Epithelial cell of esophagus (primary cell): ENCODE measurements around the gene APCDD1L.

ENCODE experiments used
- DNase-seq: peaks from one replicate; pipeline ENCODE4 v3.0.0; 2010; ENCODE audit warnings: low read depth
- H3K4me3 ChIP-seq: 2 replicates; pipeline ENCODE4 v1.5.1; 2011; ENCODE audit warnings: mild to moderate bottlenecking, low read length, control low read depth
- TF ChIP-seq, protein P1 (sequence below): IDR thresholded peaks from 2 replicates; pipeline ENCODE4 v1.5.1; 2011; ENCODE audit warnings: low read depth, mild to moderate bottlenecking, low read length, control low read depth, inconsistent platforms; ENCODE audit not compliant: insufficient read depth; ENCODE audit errors: missing control alignments

The APCDD1L gene

GRCh38 chr20:58424218-58424969 is 90.8 kb downstream of the APCDD1L start:
- TF ChIP-seq, protein P1, sequence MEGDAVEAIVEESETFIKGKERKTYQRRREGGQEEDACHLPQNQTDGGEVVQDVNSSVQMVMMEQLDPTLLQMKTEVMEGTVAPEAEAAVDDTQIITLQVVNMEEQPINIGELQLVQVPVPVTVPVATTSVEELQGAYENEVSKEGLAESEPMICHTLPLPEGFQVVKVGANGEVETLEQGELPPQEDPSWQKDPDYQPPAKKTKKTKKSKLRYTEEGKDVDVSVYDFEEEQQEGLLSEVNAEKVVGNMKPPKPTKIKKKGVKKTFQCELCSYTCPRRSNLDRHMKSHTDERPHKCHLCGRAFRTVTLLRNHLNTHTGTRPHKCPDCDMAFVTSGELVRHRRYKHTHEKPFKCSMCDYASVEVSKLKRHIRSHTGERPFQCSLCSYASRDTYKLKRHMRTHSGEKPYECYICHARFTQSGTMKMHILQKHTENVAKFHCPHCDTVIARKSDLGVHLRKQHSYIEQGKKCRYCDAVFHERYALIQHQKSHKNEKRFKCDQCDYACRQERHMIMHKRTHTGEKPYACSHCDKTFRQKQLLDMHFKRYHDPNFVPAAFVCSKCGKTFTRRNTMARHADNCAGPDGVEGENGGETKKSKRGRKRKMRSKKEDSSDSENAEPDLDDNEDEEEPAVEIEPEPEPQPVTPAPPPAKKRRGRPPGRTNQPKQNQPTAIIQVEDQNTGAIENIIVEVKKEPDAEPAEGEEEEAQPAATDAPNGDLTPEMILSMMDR = no peak
- H3K4me3 ChIP-seq = no peak overlapping the region
- no peak for DNase-seq

DNA sequence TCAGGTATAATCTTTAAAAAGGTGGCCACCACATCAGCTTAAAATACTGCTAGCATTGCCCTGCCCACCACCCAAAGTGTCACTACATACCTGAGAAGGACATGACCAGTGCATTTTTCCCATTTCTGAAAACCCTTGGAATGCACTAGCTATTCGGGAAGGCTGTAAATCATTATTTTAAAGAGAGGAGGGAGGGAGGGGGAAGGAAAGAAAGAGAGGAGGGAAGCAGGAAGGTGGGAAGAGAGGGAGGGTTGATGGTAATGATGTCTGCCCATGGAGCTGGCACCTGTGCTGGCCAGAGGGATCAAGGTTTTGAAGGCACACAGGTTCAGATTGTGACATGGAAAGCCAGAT is 93.7 kb downstream of the APCDD1L start:
- TF ChIP-seq, protein P1 = no peak
- DNase-seq = no peak

DNA sequence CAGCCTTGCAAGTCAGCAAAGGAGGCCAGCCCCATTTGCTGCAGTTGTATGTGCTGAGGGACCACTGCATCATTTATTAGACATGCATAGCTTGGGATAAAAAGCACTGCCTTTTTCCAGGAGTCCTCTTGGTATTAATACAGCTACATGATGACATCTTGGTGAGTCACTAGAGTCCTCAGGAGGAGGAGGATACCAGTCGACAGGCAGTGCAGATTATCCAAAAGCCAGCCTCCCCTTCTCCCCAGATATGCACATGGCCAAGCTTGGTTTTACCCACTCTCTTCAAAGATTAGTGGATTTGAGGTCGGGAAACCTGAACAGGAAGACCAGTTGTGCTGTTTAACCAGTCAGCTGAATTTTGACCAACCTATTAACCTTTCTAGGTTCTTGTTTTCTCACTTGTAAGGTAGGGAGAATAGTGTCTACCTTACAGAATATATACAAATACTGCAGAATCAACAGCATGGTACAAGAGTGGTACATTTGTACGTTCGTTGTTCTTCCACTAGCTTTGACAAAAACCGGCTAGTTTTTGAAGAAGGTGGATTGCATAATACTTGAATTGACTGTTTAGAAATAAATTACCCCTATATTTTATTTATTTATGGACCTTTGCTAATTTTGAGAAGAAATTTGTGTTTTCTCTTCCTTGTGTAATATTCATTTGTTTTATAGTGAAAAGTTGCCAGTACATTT is 94.3 kb downstream of the APCDD1L start:
- peak; percentile 82 for DNase-seq
- TF ChIP-seq, protein P1 = no peak
- no peak overlapping the region for H3K4me3 ChIP-seq

More for the DNA sequence above, 93.7 kb downstream of the APCDD1L start:
- H3K4me3 ChIP-seq = no peak overlapping the region

GRCh38 chr20:58418949-58419748 is 96.0 kb downstream of the APCDD1L start:
- TF ChIP-seq, protein P1 = no peak
- DNase-seq = no peak
- no peak overlapping the region for H3K4me3 ChIP-seq

GRCh38 chr20:58417438-58417837 is 97.8 kb downstream of the APCDD1L start:
- no peak overlapping the region for H3K4me3 ChIP-seq
- DNase-seq = no peak
- TF ChIP-seq, protein P1 = no peak

GRCh38 chr20:58416835-58417234 is 98.4 kb downstream of the APCDD1L start:
- DNase-seq = peak; percentile 78
- H3K4me3 ChIP-seq = no peak overlapping the region
- TF ChIP-seq, protein P1 = no peak
